Measurements from ENCODE around the gene GZF1. TPM values are rescaled to one million over a fixed set of nuclear protein-coding genes. Genes with fewer than 3 reads are reported as not detected.

Gene GZF1
- total and polyA plus RNA-seq, 2 donors (not counting 1 experiment from before 2014, with no cell fraction given) = 12.5 to 49.0 TPM

DNA sequence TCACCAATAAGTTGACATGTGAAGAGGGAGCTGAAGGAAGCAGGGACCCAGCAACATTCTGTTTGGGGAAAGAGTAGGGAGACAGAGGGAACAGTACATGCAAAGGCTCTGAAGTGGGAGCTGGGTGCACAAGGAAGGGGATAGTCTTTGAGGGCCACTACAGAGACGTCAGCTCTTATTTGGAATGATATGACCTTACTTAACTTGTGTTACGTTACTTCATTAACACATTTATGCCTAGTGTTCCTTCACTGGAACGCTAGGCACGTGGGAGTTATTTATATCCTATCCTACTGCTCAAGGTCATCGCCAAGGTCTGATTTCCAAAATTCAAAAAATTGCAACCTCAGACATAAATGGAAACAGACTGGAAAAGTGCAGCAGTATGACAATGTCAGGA, 39.1 kb downstream of the GZF1 start:
- 100% methylated on average over 5 of the region's 5 CpGs for WGBS (ENCODE audit: insufficient coverage)
- Histone ChIP-seq H3K4me2 (replicated peaks; ENCODE audit: low read depth, low read length, poor library complexity, severe bottlenecking) (no peak overlapping the region), H3K27me3 (replicated peaks in 1 of 4; ENCODE audit: control extremely low read depth in 1 of 4, control insufficient read depth in 3 of 4, insufficient read depth in 4 of 4, low read length in 3 of 4) (no peaks in the 10 kb centered on the region), H2AFZ (ENCODE audit: insufficient read depth, low read depth, low read length, poor library complexity, severe bottlenecking) (no peak overlapping the region), H3K9ac (ENCODE audit: low read length) (no peak overlapping the region), H3K27ac (ENCODE audit: low read length in 2 of 2) (no peak overlapping the region), H3K4me1 (ENCODE audit: control insufficient read depth in 2 of 2, insufficient read depth in 2 of 2, low read length in 2 of 2) (no peaks in the 10 kb centered on the region), H4K20me1 (ENCODE audit: control insufficient read depth, insufficient read depth, low read length, poor library complexity, severe bottlenecking) (peaks cover 6% of the 10 kb centered on the region), H3K4me3 (ENCODE audit: control extremely low read depth in 1 of 5, extremely low read depth in 1 of 5, insufficient read depth in 1 of 5, low read depth in 2 of 5, low read length in 4 of 5) (no peak overlapping the region), H3K36me3 (replicated peaks in 1 of 2; ENCODE audit: control extremely low read depth in 1 of 2, control insufficient read depth in 1 of 2, extremely low read depth in 1 of 2, insufficient read depth in 2 of 2, low read length in 1 of 2) (peaks cover 3 to 13% of the 10 kb centered on the region in 2 experiments), H3K79me2 (ENCODE audit: control insufficient read depth, insufficient read depth, low read length) (peaks cover 24% of the 10 kb centered on the region), H3K9me3 (ENCODE audit: control extremely low read depth in 1 of 3, control insufficient read depth in 2 of 3, insufficient read depth in 1 of 3, low read length in 2 of 3) (no peaks in the 10 kb centered on the region)
- POLR2A ChIA-PET = no interaction called here
- no peaks in the 10 kb centered on the region for H3K27me3 Mint-ChIP-seq
- no peak for DNase-seq
- CTCF ChIA-PET = no interaction called here
- intact Hi-C loops (cut with micrococcal nuclease) = no loop called here
- ATAC-seq (ENCODE audit: low read depth) = no peak
- no peaks in the 10 kb centered on the region for H3K9me3 Mint-ChIP-seq (ENCODE audit: insufficient read depth)
- no peak overlapping the region for H3K4me3 Mint-ChIP-seq
- peaks cover 1% of the 10 kb centered on the region for H3K4me1 Mint-ChIP-seq
- H3K27ac Mint-ChIP-seq = no peak overlapping the region
- TF ChIP-seq, protein P1, sequence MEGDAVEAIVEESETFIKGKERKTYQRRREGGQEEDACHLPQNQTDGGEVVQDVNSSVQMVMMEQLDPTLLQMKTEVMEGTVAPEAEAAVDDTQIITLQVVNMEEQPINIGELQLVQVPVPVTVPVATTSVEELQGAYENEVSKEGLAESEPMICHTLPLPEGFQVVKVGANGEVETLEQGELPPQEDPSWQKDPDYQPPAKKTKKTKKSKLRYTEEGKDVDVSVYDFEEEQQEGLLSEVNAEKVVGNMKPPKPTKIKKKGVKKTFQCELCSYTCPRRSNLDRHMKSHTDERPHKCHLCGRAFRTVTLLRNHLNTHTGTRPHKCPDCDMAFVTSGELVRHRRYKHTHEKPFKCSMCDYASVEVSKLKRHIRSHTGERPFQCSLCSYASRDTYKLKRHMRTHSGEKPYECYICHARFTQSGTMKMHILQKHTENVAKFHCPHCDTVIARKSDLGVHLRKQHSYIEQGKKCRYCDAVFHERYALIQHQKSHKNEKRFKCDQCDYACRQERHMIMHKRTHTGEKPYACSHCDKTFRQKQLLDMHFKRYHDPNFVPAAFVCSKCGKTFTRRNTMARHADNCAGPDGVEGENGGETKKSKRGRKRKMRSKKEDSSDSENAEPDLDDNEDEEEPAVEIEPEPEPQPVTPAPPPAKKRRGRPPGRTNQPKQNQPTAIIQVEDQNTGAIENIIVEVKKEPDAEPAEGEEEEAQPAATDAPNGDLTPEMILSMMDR (IDR thresholded peaks at IDR 0.05) = no peak
- TF ChIP-seq EZH2 (IDR thresholded peaks at IDR 0.05; ENCODE audit: borderline replicate concordance, insufficient read depth, low read depth, low read length, poor library complexity, severe bottlenecking) = no peak

DNA sequence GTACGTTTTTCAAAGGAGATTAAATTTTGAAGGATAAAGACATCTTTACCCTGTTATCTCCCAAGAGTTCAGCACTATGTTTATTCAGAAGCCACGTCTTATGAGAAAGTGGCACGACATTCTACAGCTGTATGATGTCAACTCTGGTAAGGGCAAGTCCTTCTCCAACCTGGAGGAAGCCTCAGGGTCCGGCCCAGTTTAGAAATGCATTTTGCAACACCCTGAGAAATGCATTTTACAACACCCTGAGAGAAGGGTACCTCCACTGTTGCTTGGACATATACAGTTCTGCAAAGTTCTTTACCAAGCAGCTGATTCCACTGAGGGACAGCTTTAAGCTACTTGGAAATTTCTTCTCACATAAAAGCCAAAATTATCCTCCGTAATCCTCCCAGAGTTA, 41.8 kb downstream of the GZF1 start:
- ChIA-PET POLR2A (no interaction called here), CTCF (no interaction called here)
- Mint-ChIP-seq H3K27ac (no peak overlapping the region), H3K4me3 (no peak overlapping the region), H3K9me3 (ENCODE audit: insufficient read depth) (no peaks in the 10 kb centered on the region), H3K4me1 (peaks cover 14% of the 10 kb centered on the region), H3K27me3 (no peaks in the 10 kb centered on the region)
- H3K4me3 ChIP-seq (ENCODE audit: control extremely low read depth in 1 of 5, extremely low read depth in 1 of 5, insufficient read depth in 1 of 5, low read depth in 2 of 5, low read length in 4 of 5) = no peak overlapping the region
- peaks cover 3 to 13% of the 10 kb centered on the region in 2 experiments for H3K36me3 ChIP-seq (replicated peaks in 1 of 2; ENCODE audit: control extremely low read depth in 1 of 2, control insufficient read depth in 1 of 2, extremely low read depth in 1 of 2, insufficient read depth in 2 of 2, low read length in 1 of 2)
- H3K27ac ChIP-seq (ENCODE audit: low read length in 2 of 2) = no peak overlapping the region
- H3K27me3 ChIP-seq (replicated peaks in 1 of 4; ENCODE audit: control extremely low read depth in 1 of 4, control insufficient read depth in 3 of 4, insufficient read depth in 4 of 4, low read length in 3 of 4) = no peaks in the 10 kb centered on the region
- peaks cover 48% of the 10 kb centered on the region for H3K79me2 ChIP-seq (ENCODE audit: control insufficient read depth, insufficient read depth, low read length)
- ATAC-seq (ENCODE audit: low read depth) = no peak
- H3K4me2 ChIP-seq (replicated peaks; ENCODE audit: low read depth, low read length, poor library complexity, severe bottlenecking) = no peak overlapping the region
- H3K9me3 ChIP-seq (ENCODE audit: control extremely low read depth in 1 of 3, control insufficient read depth in 2 of 3, insufficient read depth in 1 of 3, low read length in 2 of 3) = no peaks in the 10 kb centered on the region
- no peak for TF ChIP-seq EZH2 (IDR thresholded peaks at IDR 0.05; ENCODE audit: borderline replicate concordance, insufficient read depth, low read depth, low read length, poor library complexity, severe bottlenecking)
- TF ChIP-seq, protein P1 (IDR thresholded peaks at IDR 0.05) = no peak
- intact Hi-C loops (cut with micrococcal nuclease) = no loop called here
- peaks cover 11 to 12% of the 10 kb centered on the region in 2 donors for H3K4me1 ChIP-seq (ENCODE audit: control insufficient read depth in 2 of 2, insufficient read depth in 2 of 2, low read length in 2 of 2)
- WGBS (ENCODE audit: insufficient coverage) = 94% methylated on average over 3 of the region's 5 CpGs
- H3K9ac ChIP-seq (ENCODE audit: low read length) = no peak overlapping the region
- DNase-seq = no peak
- peaks cover 8% of the 10 kb centered on the region for H4K20me1 ChIP-seq (ENCODE audit: control insufficient read depth, insufficient read depth, low read length, poor library complexity, severe bottlenecking)
- no peak overlapping the region for H2AFZ ChIP-seq (ENCODE audit: insufficient read depth, low read depth, low read length, poor library complexity, severe bottlenecking)
